GM12864 (cell line): Measurements from ENCODE around the gene SLC36A3.

ENCODE experiments used
- DNase-seq: peaks from one replicate; pipeline ENCODE4 v3.0.0-alpha.2; 2011; ENCODE audit warnings: low read depth
- H3K4me3 ChIP-seq: 2 replicates; pipeline ENCODE4 v1.5.1; 2011; ENCODE audit warnings: mild to moderate bottlenecking, low read depth, low read length, control low read depth
- CTCF ChIP-seq: IDR thresholded peaks from 2 replicates; pipeline ENCODE4 v1.5.1; 2011; ENCODE audit warnings: low read depth, mild to moderate bottlenecking, moderate library complexity, low read length, control low read depth, inconsistent platforms; ENCODE audit errors: missing control alignments

The SLC36A3 gene

GRCh38 chr5:151344088-151344487, 40.5 kb upstream of the SLC36A3 start:
- TF ChIP-seq CTCF, result no peak
- DNase-seq, result no peak

GRCh38 chr5:151340004-151340403, 36.4 kb upstream of the SLC36A3 start:
- TF ChIP-seq CTCF, result no peak
- H3K4me3 ChIP-seq, result no peak overlapping the region
- no peak for DNase-seq

More at GRCh38 chr5:151344088-151344487, 40.5 kb upstream of the SLC36A3 start:
- H3K4me3 ChIP-seq, result no peak overlapping the region

- no peak for DNase-seq
- TF ChIP-seq CTCF, result no peak
- H3K4me3 ChIP-seq, result no peak overlapping the region
These were observed 35.2 kb upstream of the SLC36A3 start for GRCh38 chr5:151338734-151339133.

GRCh38 chr5:151332857-151333256, 29.3 kb upstream of the SLC36A3 start:
- DNase-seq, result no peak
- TF ChIP-seq CTCF, result no peak
- H3K4me3 ChIP-seq, result no peak overlapping the region

- TF ChIP-seq CTCF, result no peak
These were observed 25.2 kb upstream of the SLC36A3 start for GRCh38 chr5:151328734-151329133.

GRCh38 chr5:151327585-151327984, 24.0 kb upstream of the SLC36A3 start:
- no peak for TF ChIP-seq CTCF
- no peak for DNase-seq
- H3K4me3 ChIP-seq, result no peak overlapping the region

More at GRCh38 chr5:151328734-151329133, 25.2 kb upstream of the SLC36A3 start:
- H3K4me3 ChIP-seq, result no peak overlapping the region
- no peak for DNase-seq

- no peak overlapping the region for H3K4me3 ChIP-seq
- TF ChIP-seq CTCF, result no peak
- DNase-seq, result no peak
These were observed 22.7 kb upstream of the SLC36A3 start for GRCh38 chr5:151326266-151326665.
